GM12878 (cell line): ENCODE data around the gene HRC. TPM values are rescaled to one million over a fixed set of nuclear protein-coding genes. Genes with fewer than 3 reads are reported as not detected.
"Not testable (repeated sequence)": the region's sequence is repeated elsewhere in the genome, so short reads cannot be mapped to it uniquely, and the experiment has no call there.

Experiments used
- ATAC-seq: fragments of 200-7000 bp; cut with Tn5 transposase; 3 replicates; pipeline ENCODE4 v1.9.1; 2020; ENCODE audit warnings: mild to moderate bottlenecking, moderate library complexity
- BruUV-seq: library from RNA; stranded (reverse); fragments of 400-500 nt; replicated peaks from 2 replicates; lab custom pipeline; 2021; lab: Mats Ljungman, UMichigan
- CTCF ChIA-PET: fragments of 300-600 bp; sonication (Branson Sonifier 250); formaldehyde crosslinking; extraction: SDS; loops from one replicate; lab custom pipeline; 2021; ENCODE audit warnings: inconsistent platforms; lab: Yijun Ruan, JAX
- POLR2A ChIA-PET: fragments of 350-600 bp; formaldehyde crosslinking; extraction: SDS; loops from one replicate; lab custom pipeline; 2021; ENCODE audit warnings: inconsistent platforms; lab: Charles Lee
- RAD21 ChIA-PET: fragments of 300-600 bp; sonication (Branson Sonifier 250); formaldehyde crosslinking; loops from one replicate; lab custom pipeline; 2023; ENCODE audit warnings: antibody characterized with exemption; ENCODE audit not compliant: unreplicated experiment; lab: Charles Lee
- SMC1A ChIA-PET: fragments of 300-600 bp; sonication (Branson Sonifier 250); formaldehyde crosslinking; loops from one replicate; lab custom pipeline; 2023; ENCODE audit not compliant: unreplicated experiment, uncharacterized antibody; lab: Charles Lee
- DNase-seq: peaks from one replicate; pipeline ENCODE4 v3.0.0-alpha.2; 2011; ENCODE audit warnings: low read depth, low spot score
- FAIRE-seq: peaks from 3 replicates; lab custom pipeline; 2011; peaks lifted over from hg19 to GRCh38; lab: Jason Lieb, UNC
- H2AFZ ChIP-seq: 2 replicates; pipeline ENCODE4 v1.6.0; 2011; ENCODE audit warnings: low read depth, low read length, control low read depth; ENCODE audit not compliant: control insufficient read depth
- H3K27ac ChIP-seq: 2 replicates; pipeline ENCODE4 v1.5.1; 2011; ENCODE audit warnings: control low read depth; ENCODE audit not compliant: control insufficient read depth, insufficient read depth
- H3K27me3 ChIP-seq, 2 experiments: replicated peaks in 1 of 2; 2 replicates each; pipeline versions ENCODE4 v1.6.0 to v1.6.1; 2011; ENCODE audit warnings: low read length in 1 of 2; ENCODE audit not compliant: control insufficient read depth in 2 of 2, insufficient read depth in 2 of 2
- H3K36me3 ChIP-seq, 2 experiments: 2 replicates each; pipeline ENCODE4 v1.5.1; 2011; ENCODE audit warnings: low read length in 1 of 2; ENCODE audit not compliant: control insufficient read depth in 2 of 2, insufficient read depth in 2 of 2
- H3K4me1 ChIP-seq: 2 replicates; pipeline ENCODE4 v1.6.1; 2011; ENCODE audit warnings: mild to moderate bottlenecking, low read length, moderate library complexity, mixed read lengths; ENCODE audit not compliant: control insufficient read depth, insufficient read depth
- H3K4me2 ChIP-seq: 2 replicates; pipeline ENCODE4 v1.6.0; 2011; ENCODE audit warnings: control low read depth; ENCODE audit not compliant: control insufficient read depth, insufficient read depth
- H3K4me3 ChIP-seq: fragments of 200-600 bp; sonication (generic); 2 replicates; pipeline ENCODE4 v1.5.1; 2016
- H3K79me2 ChIP-seq: 2 replicates; pipeline ENCODE4 v1.6.0; 2011; ENCODE audit warnings: low read length; ENCODE audit not compliant: control insufficient read depth, insufficient read depth
- H3K9ac ChIP-seq: 2 replicates; pipeline ENCODE4 v1.8.0; 2011; ENCODE audit warnings: low read length, control low read depth, mixed read lengths; ENCODE audit not compliant: control insufficient read depth, insufficient read depth
- H3K9me3 ChIP-seq: replicated peaks from 3 replicates; pipeline ENCODE4 v1.5.1; 2011; ENCODE audit warnings: mild to moderate bottlenecking, low read length; ENCODE audit not compliant: control insufficient read depth, insufficient read depth
- H4K20me1 ChIP-seq: 2 replicates; pipeline ENCODE4 v1.6.0; 2011; ENCODE audit not compliant: control insufficient read depth, insufficient read depth
- CBX5 ChIP-seq: sonication (generic); IDR thresholded peaks from 2 replicates; pipeline ENCODE4 v1.6.1; 2016; ENCODE audit warnings: low read depth, moderate library complexity, mild to moderate bottlenecking, inconsistent platforms
- HDAC2 ChIP-seq: fragments of 200-600 bp; sonication (generic); IDR thresholded peaks from 2 replicates; pipeline ENCODE4 v1.6.1; 2017
- HDAC6 ChIP-seq: fragments of 200-600 bp; sonication (generic); IDR thresholded peaks from one replicate; pipeline ENCODE4 v1.8.0; 2017; ENCODE audit warnings: antibody characterized with exemption; ENCODE audit not compliant: unreplicated experiment
- NR2F1 ChIP-seq: fragments of 450-650 bp; conservative IDR thresholded peaks from 2 replicates; pipeline ENCODE4 v1.6.1; 2017; ENCODE audit warnings: mild to moderate bottlenecking
- NRF1 ChIP-seq: conservative IDR thresholded peaks from 2 replicates; pipeline ENCODE4 v1.6.1; 2011; ENCODE audit warnings: mild to moderate bottlenecking, low read depth, low read length, improper control_type of control experiment
- SMARCA5 ChIP-seq: fragments of 450-650 bp; IDR thresholded peaks from 2 replicates; pipeline ENCODE4 v1.6.1; 2017; ENCODE audit warnings: mild to moderate bottlenecking
- ZNF622 ChIP-seq: fragments of 450-650 bp; IDR thresholded peaks from 2 replicates; pipeline ENCODE4 v1.6.1; 2017; ENCODE audit warnings: mild to moderate bottlenecking, inconsistent platforms
- WGBS: methylation state at CpG from one replicate; pipeline ENCODE4 v1.1.6; 2016; ENCODE audit warnings: low lambda C conversion rate; ENCODE audit not compliant: insufficient replicate concordance, insufficient coverage; ENCODE audit errors: missing lambda C conversion rate; 5-methylcytosine and 5-hydroxymethylcytosine counted together
- in situ Hi-C: fragments of 300-500 bp; cut with MboI; formaldehyde crosslinking; loops from 9 replicates; pipeline ENCODE4 v1.14.3; 2018; ENCODE audit warnings: mixed read lengths
- intact Hi-C: fragments of 100-400 bp; cut with micrococcal nuclease; formaldehyde crosslinking; loops from one replicate; pipeline ENCODE4 v1.14.2; 2022; ENCODE audit not compliant: unreplicated experiment
- polyA plus RNA-seq, 11 experiments: library from polyadenylated mRNA; depleted of rRNA in 4 of 11; unstranded in 6 of 11; stranded (reverse) in 5 of 11; fragments of >200 nt; fragmentation: Nextera tagmentation in 4 of 11; fragmentation: Illumina TruSeq in 1 of 11; extraction: Ambion mirVana in 4 of 11; extraction: Trizol in 1 of 11; gene quantifications; 1 replicate in 1 of 11; 2 replicates in 10 of 11; pipeline versions ENCODE4 v1.2.1 to v1.2.3, GENCODE V29; 2011 to 2016; ENCODE audit warnings: inconsistent platforms in 2 of 11, missing spikeins in 2 of 11, low read depth in 1 of 11
- total RNA-seq, 4 experiments: library from RNA; depleted of rRNA in 3 of 4; stranded (reverse); fragments of >200 nt in 3 of 4; fragmentation: Illumina TruSeq in 1 of 4; extraction: Trizol in 1 of 4; gene quantifications; 2 replicates each; pipeline versions ENCODE4 v1.2.1 to v1.2.3, GENCODE V29; 2013 to 2021
- TF ChIP-seq, protein P1 (sequence below): IDR thresholded peaks from 2 replicates; pipeline ENCODE4 v1.6.1; 2011; ENCODE audit warnings: mild to moderate bottlenecking, low read depth, low read length, moderate library complexity; ENCODE audit not compliant: insufficient replicate concordance

Gene HRC
- total and polyA plus RNA-seq, 10 of the 15 experiments (the other 5 are each of a cell fraction or from before 2014, with no cell fraction given) = 0.10 TPM; not detected in 9

DNA sequence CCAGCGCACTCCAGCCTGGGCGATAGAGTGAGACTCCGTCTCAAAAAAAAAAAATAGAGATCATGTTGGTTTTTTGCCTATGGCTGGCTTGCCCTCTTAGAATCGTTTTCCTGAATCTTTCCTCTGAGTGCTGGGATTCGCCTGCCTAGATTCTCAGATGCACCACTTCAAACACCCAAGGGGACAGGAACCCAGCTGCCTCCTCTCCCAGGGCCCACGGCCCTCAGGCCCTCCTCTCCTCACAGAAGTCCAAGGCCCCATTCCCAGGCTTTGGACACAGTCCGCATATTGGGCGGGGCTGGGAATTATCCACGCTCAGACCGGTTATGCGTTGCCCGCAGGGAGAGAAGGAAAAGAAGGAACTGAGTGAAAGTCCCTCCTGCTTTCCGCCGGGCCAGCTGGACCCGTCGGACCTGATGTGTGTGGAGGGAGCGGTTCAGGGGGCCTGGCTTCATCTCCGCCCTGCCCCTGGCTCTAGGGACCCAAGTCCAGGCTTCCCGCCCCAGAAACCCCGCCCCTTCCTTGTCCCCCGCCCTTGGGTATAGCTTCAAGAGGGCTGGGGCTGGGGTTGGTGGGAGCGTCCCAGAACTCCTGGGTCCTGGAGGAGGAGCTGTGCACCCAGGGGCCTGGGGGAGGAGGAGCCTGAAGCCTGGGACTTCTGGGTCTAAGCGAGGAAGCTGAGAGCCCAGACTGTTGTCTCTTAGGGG is 30.0 kb downstream of the HRC start:
- Histone ChIP-seq H2AFZ (no peak overlapping the region), H4K20me1 (no peaks in the 10 kb centered on the region), H3K9ac (no peak overlapping the region), H3K4me3 (no peak overlapping the region), H3K36me3 (no peaks in the 10 kb centered on the region), H3K4me1 (peaks cover 3% of the 10 kb centered on the region; the same call in 1 of the 2 replicates), H3K4me2 (no peak overlapping the region), H3K9me3 (no peaks in the 10 kb centered on the region; the same call in 2 of the 3 replicates), H3K27ac (no peak overlapping the region), H3K27me3 (peaks cover 5 to 7% of the 10 kb centered on the region in 2 experiments; a peak in 3 of 4 replicates), H3K79me2 (no peaks in the 10 kb centered on the region)
- POLR2A ChIA-PET = interaction anchor here (0.5 kb wide), 1 partner anchor 14 kb away, joined by 3 read pairs; no protein-coding TSS in a partner anchor
- intact Hi-C loops (no loop called here), in situ Hi-C loops (no loop called here)
- WGBS = 49% methylated on average over 20 of the region's 23 CpGs
- ATAC-seq (no peak), DNase-seq (no peak), FAIRE-seq (no peak)
- CTCF ChIA-PET = no interaction called here
- SMC1A ChIA-PET = no interaction called here
- BruUV-seq = no TSS peak
- RAD21 ChIA-PET = no interaction called here
- TF ChIP-seq, protein P1, sequence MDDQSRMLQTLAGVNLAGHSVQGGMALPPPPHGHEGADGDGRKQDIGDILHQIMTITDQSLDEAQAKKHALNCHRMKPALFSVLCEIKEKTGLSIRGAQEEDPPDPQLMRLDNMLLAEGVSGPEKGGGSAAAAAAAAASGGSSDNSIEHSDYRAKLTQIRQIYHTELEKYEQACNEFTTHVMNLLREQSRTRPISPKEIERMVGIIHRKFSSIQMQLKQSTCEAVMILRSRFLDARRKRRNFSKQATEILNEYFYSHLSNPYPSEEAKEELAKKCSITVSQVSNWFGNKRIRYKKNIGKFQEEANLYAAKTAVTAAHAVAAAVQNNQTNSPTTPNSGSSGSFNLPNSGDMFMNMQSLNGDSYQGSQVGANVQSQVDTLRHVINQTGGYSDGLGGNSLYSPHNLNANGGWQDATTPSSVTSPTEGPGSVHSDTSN = no peak
- no peak for TF ChIP-seq SMARCA5
- no peak for TF ChIP-seq HDAC6
- TF ChIP-seq HDAC2 = no peak
- TF ChIP-seq NR2F1 = no peak
- TF ChIP-seq ZNF622 = no peak
- no peak for TF ChIP-seq CBX5
- TF ChIP-seq NRF1 = no peak

DNA sequence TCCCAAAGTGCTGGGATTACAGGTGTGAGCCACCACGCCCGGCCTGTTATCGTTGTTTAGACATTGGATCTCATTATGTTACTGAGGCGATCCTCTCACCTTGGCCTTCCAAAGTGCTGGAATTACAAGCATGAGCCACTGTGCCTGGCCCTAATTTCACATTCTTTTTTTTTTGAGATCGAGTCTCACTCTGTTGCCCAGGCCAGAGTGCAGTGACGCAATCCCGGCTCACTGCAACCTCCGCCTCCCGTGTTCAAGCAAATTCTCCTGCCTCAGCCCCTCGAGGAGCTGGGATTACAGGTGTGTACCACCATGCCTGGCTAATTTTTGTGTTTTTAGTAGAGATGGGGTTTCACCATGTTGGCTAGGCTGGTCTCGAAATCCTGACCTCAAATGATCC is 31.9 kb downstream of the HRC start:
- H3K27ac ChIP-seq, H4K20me1 ChIP-seq, H3K4me3 ChIP-seq, ATAC-seq, H2AFZ ChIP-seq, BruUV-seq, H3K4me2 ChIP-seq, H3K27me3 ChIP-seq, SMC1A ChIA-PET, H3K9ac ChIP-seq, DNase-seq, CTCF ChIA-PET, FAIRE-seq, H3K4me1 ChIP-seq, POLR2A ChIA-PET, H3K79me2 ChIP-seq, H3K36me3 ChIP-seq, RAD21 ChIA-PET, intact Hi-C loops, H3K9me3 ChIP-seq, in situ Hi-C loops: not testable (repeated sequence)
- 45% methylated on average over 11 of the region's 11 CpGs for WGBS

- BruUV-seq, H3K36me3 ChIP-seq, in situ Hi-C loops, FAIRE-seq, H3K79me2 ChIP-seq, SMC1A ChIA-PET, H4K20me1 ChIP-seq, DNase-seq, H3K4me1 ChIP-seq, H3K9me3 ChIP-seq, H3K4me2 ChIP-seq, H2AFZ ChIP-seq, intact Hi-C loops, CTCF ChIA-PET, ATAC-seq, H3K27ac ChIP-seq, H3K4me3 ChIP-seq, H3K9ac ChIP-seq, POLR2A ChIA-PET, H3K27me3 ChIP-seq: not testable (repeated sequence)
- WGBS = 75% methylated on average over 5 of the region's 10 CpGs
- RAD21 ChIA-PET = interaction anchor here (0.6 kb wide), 1 partner anchor 152 kb away, joined by 3 read pairs; no protein-coding TSS in a partner anchor
Measured at GRCh38 chr19:49121841-49122240, 33.4 kb downstream of the HRC start.
